Nephron (organoid): Measurements from ENCODE around the gene KAT7.

ENCODE experiments used
- H3K27ac Mint-ChIP-seq, 3 experiments: 2 replicates each; pipeline ENCODE4 v1.8.0; 2020; ENCODE audit warnings: mixed read lengths in 3 of 3, mild to moderate bottlenecking in 2 of 3, moderate library complexity in 1 of 3
- H3K27me3 Mint-ChIP-seq: 2 replicates; pipeline ENCODE4 v1.8.0; 2021; ENCODE audit warnings: low read depth, mild to moderate bottlenecking, moderate library complexity, mixed read lengths
- H3K36me3 Mint-ChIP-seq: 2 replicates; pipeline ENCODE4 v1.8.0; 2020; ENCODE audit warnings: low read depth, mixed read lengths
- H3K4me1 Mint-ChIP-seq: 2 replicates; pipeline ENCODE4 v1.8.0; 2020; ENCODE audit warnings: mixed read lengths
- H3K4me3 Mint-ChIP-seq, 3 experiments: 2 replicates each; pipeline ENCODE4 v1.8.0; 2020; ENCODE audit warnings: mild to moderate bottlenecking in 3 of 3, mixed read lengths in 3 of 3, moderate library complexity in 2 of 3
- H3K9me3 Mint-ChIP-seq: 2 replicates; pipeline ENCODE4 v1.8.0; 2020; ENCODE audit warnings: mixed read lengths
- CTCF ChIP-seq, 3 experiments: fragments of 200-600 bp; sonication (generic); IDR thresholded peaks; one replicate each; pipeline ENCODE4 v1.5.0; 2021; ENCODE audit warnings: antibody characterized with exemption in 3 of 3; ENCODE audit not compliant: unreplicated experiment in 3 of 3

KAT7 gene

DNA sequence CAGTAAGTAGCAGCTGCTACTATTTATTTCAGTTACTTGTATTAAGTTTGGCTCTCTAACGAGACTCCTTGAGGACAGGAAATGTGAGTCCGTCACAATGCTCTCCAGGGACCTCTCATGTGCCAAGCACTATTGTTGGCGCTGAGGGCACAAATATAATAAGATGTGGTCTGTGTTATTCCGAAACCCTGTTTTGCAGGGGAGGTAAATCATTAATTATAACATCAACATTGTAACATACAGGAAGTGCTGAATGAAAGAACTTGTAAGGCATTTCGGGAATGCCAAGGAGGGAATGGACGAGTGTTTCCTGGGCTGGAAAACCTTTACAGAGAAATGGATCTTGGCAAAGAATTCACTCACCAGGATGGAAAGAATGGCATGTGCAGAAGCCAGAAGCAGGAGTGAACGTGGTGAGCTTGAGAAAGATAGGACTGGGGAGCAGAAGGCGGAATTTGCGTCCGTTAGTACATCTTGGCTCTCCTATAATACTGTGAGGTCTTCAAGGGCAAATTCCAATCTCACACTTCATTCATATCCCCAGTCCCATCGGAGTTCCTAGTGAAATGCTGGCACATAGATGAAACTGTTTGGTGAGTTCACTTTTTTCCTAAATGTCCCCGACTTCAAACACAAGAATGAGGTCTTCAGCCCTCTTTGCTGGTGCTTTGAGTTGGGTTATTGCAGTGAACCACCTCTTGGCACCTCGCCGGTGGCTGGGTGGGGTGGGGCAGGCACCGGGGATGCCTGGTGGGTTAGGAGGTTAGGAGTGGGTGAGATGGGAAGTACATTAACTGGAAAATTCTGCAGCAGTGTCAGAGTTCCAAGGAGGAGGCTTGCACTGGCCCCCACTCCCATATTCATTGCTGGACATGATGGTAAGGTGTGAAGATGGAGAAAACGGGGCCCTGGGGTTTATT is 47.9 kb downstream of the KAT7 start:
- H3K4me1 Mint-ChIP-seq = peaks cover 14% of the 10 kb centered on the region
- H3K27me3 Mint-ChIP-seq = no peaks in the 10 kb centered on the region
- H3K9me3 Mint-ChIP-seq = no peaks in the 10 kb centered on the region
- H3K4me3 Mint-ChIP-seq = peak overlapping the region in 1 of 3 experiments; percentile 38
- H3K36me3 Mint-ChIP-seq = peaks cover 35% of the 10 kb centered on the region
- TF ChIP-seq CTCF (IDR thresholded peaks at IDR 0.05; ENCODE audit: unreplicated experiment in 3 of 3) = no peak
- peak overlapping the region; percentile 82 to 91 (median 84) for H3K27ac Mint-ChIP-seq

DNA sequence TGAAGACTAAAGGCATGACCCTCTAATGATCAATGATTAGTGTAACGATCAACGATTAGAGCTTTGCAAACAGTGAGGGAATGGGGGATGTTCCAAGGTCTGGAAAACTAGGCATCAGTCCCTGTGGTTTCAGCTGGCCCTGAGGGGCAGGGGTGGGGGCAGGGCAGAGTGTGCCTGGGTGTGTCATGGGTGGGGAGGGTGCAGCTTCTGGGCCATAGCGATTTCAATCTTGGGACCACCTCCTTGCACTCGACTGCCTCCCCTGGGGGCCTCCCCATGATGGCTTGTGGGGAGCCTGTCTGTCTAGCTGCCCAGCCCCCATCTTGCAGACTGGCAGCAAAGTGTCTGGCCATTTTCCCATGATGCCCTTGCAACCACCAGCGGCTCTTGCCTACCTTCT is 51.0 kb downstream of the KAT7 start:
- H3K9me3 Mint-ChIP-seq = no peaks in the 10 kb centered on the region
- TF ChIP-seq CTCF (IDR thresholded peaks at IDR 0.05; ENCODE audit: unreplicated experiment in 3 of 3) = no peak

DNA sequence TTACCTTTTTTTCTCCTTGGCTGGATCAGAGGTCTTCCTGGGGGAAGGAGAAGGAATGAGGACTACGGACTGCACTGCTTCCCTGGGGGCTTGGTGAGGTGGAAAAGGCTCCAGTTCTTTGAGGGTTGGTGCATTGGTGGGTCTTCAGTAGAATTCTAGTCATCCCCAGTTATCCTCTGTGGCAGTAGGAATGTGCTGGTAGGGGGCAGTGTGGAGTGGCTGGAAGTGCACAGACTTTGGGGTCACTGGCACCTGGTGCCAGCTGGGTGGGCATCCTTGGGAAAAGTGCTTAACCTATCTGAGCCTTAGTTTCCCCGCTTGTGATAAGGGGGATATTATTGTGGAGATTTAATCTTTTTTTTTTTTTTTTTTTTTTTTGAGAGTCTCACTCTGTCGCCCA is 53.1 kb downstream of the KAT7 start:
- TF ChIP-seq CTCF (IDR thresholded peaks at IDR 0.05; ENCODE audit: unreplicated experiment in 3 of 3) = no peak
- Mint-ChIP-seq H3K9me3 (no peaks in the 10 kb centered on the region), H3K27ac (no peak overlapping the region), H3K36me3 (no peaks in the 10 kb centered on the region), H3K27me3 (no peaks in the 10 kb centered on the region), H3K4me1 (peaks cover 9% of the 10 kb centered on the region), H3K4me3 (no peak overlapping the region)

More for the DNA sequence above, 51.0 kb downstream of the KAT7 start:
- Mint-ChIP-seq H3K27ac (no peak overlapping the region), H3K27me3 (no peaks in the 10 kb centered on the region), H3K4me1 (peaks cover 14% of the 10 kb centered on the region), H3K36me3 (peaks cover 10% of the 10 kb centered on the region), H3K4me3 (no peak overlapping the region)

GRCh38 chr17:49842371-49842770 is 53.9 kb downstream of the KAT7 start:
- Mint-ChIP-seq H3K4me1 (peaks cover 9% of the 10 kb centered on the region), H3K9me3 (no peaks in the 10 kb centered on the region), H3K4me3 (no peak overlapping the region), H3K27me3 (peaks cover 5% of the 10 kb centered on the region), H3K36me3 (no peaks in the 10 kb centered on the region), H3K27ac (no peak overlapping the region)
- no peak for TF ChIP-seq CTCF (IDR thresholded peaks at IDR 0.05; ENCODE audit: unreplicated experiment in 3 of 3)

DNA sequence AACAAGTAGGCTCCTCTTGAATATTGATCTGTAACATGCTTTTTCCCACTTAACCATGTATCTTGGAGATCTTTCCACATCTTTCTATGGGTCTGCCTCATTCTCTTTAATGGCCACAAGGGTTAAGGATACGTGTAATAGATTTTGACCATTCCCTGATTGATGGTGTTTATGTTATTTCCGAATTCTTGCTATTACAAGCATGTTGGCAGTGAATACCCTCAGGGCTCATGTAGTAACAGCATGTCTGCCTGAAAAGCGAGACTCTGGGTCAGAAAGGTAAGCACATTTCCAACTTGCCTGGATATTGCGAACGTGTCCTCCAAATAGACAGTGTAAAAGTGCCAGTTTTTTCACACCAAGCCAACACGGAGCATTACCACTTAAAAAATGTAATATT is 54.4 kb downstream of the KAT7 start:
- no peak overlapping the region for H3K4me3 Mint-ChIP-seq
- peaks cover 10% of the 10 kb centered on the region for H3K27me3 Mint-ChIP-seq
- no peak overlapping the region for H3K27ac Mint-ChIP-seq
- TF ChIP-seq CTCF (IDR thresholded peaks at IDR 0.05; ENCODE audit: unreplicated experiment in 3 of 3) = no peak
- peaks cover 9% of the 10 kb centered on the region for H3K4me1 Mint-ChIP-seq
- no peaks in the 10 kb centered on the region for H3K9me3 Mint-ChIP-seq
- no peaks in the 10 kb centered on the region for H3K36me3 Mint-ChIP-seq
